ENCODE results near the gene GHSR.

GHSR gene, protein sequence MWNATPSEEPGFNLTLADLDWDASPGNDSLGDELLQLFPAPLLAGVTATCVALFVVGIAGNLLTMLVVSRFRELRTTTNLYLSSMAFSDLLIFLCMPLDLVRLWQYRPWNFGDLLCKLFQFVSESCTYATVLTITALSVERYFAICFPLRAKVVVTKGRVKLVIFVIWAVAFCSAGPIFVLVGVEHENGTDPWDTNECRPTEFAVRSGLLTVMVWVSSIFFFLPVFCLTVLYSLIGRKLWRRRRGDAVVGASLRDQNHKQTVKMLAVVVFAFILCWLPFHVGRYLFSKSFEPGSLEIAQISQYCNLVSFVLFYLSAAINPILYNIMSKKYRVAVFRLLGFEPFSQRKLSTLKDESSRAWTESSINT

DNA sequence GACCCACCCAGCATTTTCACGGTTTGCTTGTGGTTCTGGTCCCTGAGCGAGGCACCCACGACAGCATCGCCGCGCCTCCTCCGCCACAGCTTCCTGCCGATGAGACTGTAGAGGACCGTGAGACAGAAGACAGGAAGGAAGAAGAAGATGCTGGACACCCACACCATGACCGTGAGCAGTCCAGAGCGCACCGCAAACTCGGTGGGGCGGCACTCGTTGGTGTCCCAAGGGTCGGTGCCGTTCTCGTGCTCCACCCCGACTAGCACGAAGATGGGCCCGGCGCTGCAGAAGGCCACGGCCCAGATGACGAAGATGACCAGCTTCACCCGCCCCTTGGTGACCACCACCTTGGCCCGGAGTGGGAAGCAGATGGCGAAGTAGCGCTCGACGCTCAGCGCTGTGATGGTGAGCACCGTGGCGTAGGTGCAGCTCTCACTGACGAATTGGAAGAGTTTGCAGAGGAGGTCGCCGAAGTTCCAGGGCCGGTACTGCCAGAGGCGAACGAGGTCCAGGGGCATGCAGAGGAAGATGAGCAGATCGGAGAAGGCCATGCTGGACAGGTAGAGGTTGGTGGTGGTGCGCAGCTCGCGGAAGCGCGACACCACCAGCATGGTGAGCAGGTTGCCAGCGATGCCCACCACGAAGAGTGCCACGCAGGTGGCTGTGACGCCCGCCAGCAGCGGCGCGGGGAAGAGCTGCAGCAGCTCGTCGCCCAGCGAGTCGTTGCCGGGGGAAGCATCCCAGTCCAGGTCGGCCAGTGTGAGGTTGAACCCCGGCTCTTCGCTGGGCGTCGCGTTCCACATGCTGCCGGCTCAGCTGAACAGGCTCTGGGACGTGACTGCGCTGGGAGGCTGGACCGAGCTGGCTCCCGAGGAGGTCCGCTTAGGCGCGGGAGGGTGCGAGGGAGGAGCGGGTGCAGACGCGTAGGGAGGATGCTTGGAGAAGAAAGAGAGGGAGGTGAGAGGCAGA lies at the start of gene GHSR:
Gene GHSR (minus strand): TSS at position 846 of the 969 bp plus-strand sequence. CDS start 43 bp downstream, at position 803.
- no peak for DNase-seq (ENCODE audit: low read depth)

DNA sequence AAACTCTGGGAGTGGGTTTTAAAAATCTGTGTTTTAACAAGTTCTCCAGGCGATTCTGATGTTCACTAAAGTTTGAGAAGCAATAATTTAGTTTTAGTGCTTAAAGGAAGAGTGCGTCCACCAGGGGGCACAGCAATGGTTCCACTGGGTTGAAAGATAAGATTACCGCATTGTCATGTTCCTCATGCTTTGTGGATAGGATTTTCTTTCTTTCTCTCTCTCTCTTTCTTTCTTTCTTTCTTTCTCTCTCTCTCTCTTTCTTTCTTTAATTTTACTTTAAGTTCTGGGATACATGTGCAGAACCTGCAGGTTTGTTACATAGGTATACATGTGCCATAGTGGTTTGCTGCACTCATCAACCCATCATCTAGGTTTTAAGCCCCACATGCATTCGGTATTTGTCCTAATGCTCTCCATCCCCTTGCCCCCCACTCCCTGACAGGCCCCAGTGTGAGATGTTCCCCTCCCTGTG lies 42.0 kb upstream of the GHSR start:
- peak; percentile 54 for DNase-seq (ENCODE audit: low read depth)

DNA sequence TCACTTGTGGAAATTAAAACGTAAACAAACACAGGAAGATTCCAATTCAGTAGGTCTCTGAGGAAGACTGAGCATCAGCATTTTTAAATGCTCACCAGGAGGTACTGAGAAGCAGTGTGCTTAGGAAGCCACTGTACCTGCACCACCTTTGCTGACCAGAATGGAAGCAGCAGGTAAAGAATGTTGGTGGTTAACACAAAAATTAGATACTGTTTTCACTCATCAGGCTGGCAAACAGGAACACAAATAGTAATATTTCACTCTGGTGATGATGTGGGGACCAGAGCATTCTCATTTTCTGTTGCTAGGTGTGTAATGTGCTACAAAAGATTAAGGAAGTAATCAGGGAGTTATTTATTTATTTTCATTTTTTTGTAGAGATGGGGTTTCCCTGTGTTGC lies 29.9 kb upstream of the GHSR start:
- no peak for DNase-seq (ENCODE audit: low read depth)

DNA sequence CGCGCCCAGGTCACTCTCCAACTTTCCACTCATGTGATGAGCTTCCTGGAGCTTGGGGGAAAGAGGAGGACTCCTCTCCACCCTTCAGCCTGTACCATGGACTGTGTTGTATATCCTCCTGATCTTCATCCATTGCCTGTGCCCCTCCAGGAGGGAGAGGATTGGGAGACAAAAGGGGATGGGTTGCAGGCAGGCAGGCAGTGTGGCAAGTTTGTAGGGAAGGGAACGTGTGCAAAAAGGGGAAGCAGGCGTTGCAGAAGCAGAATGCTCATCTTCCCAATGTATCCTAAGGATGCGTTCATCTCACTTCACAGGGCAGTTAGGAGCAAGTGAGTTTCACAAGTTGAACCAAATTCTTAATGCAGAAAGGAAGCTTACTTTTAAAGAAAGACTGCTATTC lies 28.1 kb upstream of the GHSR start:
- no peak for DNase-seq (ENCODE audit: low read depth)

DNA sequence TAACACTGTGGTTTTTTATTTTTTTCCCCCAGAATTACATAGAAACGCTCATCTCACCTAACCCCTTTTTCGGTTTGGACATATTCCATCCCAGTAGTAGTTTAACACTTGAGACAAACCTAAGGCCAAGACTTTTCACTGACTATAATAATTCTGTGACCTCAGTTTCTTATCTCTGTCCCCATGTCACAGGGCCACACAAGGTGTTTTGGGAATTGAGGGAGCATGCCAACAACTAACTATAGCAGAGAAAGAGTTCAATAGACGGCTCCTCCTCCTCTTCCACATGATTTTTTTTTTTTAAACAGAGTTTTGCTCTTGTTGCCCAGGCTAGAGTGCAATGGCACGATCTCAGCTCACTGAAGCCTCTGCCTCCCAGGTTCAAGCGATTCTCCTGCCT lies 27.4 kb upstream of the GHSR start:
- no peak for DNase-seq (ENCODE audit: low read depth)

DNA sequence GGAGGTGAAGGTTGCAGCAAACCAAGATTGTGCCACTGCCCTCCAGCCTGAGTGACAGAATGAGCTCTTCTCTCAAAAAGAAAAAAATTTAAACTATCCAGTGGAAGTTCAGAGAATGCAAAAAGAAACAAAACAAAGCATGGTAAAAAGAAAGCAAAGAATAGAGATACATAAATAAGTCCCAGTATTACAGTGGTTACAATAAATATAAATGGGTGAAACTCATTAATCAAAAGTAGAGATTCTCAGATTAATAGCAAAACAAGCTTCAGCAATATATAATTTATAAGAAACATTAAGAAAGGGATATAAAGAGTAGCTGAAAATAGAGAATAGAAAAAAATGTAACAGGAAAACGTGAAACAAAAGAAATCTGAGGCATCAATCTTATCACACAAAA lies 23.6 kb upstream of the GHSR start:
- DNase-seq (ENCODE audit: low read depth) = no peak

DNA sequence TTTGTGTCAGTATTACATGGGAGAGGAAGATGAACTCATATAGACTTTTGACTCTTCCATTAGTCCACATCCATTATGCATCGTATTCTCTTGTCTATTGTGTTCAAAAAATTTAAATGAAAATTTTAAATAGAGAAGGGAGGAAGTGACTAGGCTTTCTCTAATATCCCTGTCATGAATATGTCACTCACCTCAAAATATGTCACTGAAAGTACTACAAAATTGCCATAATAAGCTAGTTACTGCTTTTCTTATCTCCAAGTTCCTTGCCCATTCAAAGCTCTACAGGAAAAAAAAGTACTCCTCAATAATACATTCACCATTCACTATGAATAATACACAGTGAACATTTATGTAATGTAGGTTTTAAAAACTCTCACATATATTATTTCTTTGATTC lies 22.3 kb upstream of the GHSR start:
- DNase-seq (ENCODE audit: low read depth) = no peak

DNA sequence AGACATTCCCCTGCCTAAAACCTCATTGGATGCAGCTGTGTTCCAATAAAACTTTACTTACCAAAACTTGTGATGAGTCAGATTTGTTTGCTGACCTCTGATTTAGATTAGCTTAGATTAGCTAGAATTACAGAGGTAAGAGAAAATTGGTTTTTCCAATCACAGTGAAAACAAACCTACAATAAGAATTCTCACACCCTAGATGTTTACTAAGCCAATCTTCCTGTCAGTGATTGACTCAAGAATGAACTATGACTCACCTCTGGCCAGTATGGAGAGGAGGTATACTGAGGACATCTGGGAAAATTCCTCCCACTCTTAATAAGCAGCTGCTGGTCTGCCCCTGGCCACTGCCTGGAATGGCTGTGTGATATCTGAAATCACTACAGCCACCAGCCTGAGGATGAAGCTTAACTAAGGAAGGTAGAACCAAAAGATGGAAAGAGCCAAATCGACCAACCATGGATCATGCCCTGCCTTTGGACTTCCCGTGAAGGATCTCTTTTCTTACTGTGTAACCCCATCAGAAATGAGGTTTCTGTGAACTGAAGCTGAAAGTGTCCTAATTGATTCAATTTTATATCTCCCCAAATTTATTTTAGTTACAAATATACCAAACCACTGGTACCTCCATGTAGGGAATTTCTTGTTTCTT lies 19.0 kb upstream of the GHSR start:
- no peak for DNase-seq (ENCODE audit: low read depth)

DNA sequence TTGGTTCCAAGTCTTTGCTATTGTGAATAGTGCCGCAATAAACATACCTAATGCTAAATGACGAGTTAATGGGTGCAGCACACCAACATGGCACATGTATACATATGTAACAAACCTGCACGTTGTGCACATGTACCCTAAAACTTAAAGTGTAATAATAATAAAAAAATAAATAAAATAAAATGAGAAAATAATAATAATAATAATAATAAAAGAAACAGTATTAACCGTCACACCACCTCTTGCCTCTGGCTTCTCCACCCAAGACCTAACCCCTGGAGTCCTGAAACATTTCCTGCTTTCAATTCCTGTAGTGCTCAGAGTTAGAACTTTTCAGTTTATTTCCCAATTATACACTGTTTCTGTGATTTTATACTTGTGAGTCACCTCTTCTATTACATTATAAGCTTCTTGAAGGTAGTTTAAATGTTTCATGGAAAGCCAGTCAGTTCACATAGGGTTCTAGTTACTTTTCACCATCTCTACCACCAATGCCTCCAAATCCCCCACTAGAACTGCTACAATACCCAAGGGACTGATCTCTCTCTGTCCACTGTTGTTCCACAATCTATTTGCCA lies 18.4 kb upstream of the GHSR start:
- DNase-seq (ENCODE audit: low read depth) = no peak

DNA sequence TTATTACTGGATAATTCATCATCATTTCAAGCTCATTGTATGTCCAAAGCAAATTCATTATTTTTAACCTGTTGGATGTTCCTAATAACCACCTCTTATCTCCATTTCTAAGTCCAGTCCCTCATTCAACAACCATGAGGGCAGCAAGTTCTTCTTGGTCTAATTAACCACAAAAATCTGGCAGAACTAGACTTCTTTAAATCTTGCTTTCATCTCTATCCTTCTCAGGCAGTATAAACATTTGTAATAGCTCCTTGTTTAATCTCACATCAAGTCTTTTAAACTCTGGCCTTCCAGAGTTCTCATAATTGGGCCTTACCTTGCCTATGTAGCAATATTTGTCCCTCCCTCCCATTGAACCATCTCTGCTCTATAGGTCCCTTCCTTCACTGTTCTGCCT lies 17.0 kb upstream of the GHSR start:
- no peak for DNase-seq (ENCODE audit: low read depth)

DNA sequence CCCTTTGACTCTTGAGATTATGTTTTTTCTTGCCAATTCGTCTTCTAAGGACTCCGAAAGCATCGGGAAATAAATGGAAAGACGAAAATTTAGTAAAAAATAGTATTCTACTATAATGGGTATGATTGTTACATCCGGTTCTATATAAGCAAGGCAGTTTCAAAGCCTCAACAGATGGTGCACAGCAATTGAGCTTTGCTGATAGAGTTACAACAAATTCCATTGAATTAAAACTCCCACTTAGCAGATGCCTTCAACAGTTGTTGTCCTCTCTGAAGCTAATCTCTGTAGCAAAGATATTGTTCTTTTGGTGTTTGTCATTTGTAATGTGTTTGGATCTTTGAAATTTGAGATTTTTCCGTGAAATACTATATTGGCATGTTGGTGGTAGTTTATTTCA lies 16.1 kb upstream of the GHSR start:
- no peak for DNase-seq (ENCODE audit: low read depth)

DNA sequence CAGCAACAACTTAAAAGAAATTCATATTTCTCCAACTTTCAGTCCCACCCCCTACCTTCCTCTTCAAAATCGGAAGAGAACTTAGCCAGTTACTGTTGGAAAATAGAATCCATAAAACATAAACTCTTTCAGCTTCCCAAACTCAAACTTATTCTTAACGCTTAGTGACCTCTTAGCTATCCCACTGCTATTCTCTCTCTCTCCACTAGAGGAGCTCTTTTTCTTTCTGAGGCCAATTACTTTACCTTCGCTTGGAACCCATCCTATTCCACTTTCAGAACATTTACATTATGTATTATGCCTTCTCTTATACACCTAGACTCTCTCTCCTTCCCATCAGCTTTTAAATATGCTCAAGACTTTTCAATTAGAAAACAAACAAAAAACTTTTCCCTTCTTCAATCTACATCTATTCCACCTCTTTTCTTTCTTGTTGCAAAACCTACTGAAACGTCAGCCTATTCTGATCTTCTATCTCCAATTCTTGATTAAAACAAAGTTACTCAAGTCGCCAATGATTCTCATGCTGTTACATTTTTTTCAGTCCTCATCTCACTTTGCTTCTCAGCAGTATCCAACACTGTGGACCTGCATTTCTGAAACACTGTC lies 13.4 kb upstream of the GHSR start:
- no peak for DNase-seq (ENCODE audit: low read depth)

DNA sequence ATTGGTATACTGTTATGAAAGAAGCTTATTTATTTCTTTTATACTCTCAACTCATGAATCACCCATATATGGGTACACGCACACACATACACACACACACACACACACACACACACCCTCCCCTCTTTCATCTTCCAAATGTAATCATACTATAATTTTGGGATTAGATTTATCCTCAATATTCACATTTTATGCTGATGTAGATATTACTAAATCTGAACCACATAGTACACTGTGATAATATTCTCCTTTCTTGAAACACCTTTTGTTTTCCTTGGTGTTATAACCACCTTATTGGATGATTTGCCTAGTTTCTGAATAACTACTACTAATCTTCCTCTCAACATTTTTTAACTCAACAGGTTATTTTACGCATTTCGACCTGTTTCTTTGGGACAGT lies 8.1 kb upstream of the GHSR start:
- no peak for DNase-seq (ENCODE audit: low read depth)

DNA sequence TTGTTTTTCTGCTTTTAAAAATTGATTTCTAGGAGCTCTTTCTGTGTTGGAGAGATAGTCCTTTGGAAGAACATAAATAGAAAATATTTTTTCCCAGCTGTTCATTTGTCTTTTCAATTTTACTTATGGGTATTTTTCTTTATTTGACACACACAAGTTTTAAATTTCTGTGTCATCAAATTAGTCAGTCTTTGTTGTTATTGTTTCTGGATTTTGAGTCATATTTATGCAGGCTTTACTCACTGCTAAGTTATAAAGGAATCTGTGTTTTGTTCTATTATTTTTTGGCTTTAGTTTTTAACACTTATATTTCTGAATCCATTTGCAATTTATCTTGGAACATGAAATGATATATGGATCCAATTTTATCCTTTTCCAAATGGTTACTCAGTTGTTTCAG lies 5.9 kb upstream of the GHSR start:
- DNase-seq (ENCODE audit: low read depth) = no peak

DNA sequence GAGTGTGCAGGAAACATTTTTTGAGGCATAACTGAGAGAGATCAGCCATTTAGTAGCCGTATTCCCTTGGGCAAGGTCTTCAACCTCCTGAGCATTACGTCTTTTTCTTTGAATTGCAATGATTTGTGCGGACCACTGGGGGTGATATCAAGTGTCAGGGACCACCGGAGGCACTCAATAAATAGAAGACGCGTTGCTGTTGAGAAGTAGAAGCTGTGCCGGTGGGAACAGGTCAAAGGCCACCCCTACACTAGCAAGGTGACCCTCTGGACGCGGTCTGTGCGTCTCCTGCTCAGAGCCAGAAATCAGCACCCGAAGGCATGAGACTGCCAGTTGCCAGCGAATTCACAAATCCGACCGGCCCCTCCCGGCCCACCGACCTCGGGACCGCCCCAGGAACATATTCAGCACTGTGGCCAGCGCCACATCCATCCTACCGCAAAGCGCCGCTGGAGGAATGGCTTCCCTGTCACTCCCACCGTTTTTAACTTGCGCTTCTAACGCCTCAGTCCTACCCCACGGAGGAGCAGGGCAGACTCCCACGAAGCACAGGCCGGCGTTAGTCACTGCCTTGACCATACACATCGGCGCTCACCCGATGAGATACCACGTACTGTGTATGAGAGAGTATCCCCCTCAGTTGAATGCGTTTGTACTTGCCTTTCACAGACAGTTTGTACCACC lies 1.4 kb upstream of the GHSR start:
- DNase-seq (ENCODE audit: low read depth) = no peak

DNA sequence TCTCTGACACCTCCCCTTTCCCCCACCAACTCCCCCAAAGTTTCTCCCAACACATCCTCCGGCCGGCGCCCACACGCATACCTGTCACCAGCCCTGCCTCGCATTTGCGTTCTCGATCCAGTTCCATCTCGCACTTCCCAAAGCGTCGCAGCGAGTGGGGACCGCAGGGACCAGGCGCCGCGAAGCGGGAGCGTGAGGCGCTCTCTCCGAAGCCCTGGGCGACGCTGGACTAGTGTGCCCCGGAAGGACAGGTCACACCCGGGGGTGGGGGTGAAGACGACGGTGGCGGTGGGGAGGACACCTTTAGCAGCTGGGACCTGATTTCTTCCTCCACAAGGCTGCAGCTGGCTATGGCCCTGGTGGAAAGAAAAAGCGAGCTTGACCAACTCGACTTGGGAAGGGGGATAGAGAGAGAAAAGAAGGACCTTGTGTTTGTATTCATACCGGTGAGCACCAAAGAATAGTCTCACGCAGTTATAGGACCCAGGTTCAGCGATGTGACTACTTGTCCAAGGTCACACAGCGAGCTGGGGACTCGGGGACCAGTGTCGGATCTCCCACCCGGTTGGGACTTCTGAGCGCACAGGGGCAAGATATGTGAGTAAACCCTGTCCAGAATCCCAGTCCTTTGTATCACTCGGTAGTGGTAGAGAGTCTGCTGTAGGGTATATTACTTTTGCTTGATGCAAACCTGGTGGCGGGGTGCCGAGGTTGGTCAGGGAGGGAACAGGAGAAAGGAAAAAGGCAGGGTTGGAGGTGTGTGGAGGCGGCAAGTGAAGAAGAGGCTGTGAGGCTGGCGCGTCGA lies 607 bp upstream of the GHSR start:
- DNase-seq (ENCODE audit: low read depth) = no peak

DNA sequence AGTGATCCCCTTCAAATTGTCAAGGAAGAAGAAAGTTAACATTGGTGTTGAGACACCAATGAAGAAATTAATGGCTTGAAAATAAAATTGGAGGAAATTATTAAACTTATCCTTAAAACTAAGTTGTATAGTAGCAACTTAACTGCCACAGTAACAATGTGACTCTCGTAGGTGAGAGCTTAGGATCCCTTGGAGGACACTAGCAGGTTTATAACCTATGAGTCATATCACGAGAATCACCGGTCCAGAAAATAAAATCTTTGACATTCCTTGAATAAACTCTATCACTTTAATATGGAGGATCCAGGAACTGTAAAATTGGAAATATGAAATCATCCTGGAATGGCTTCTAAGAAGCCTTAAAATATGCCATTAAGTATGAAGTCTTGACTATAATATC lies 2.1 kb downstream of the GHSR start:
- no peak for DNase-seq (ENCODE audit: low read depth)

DNA sequence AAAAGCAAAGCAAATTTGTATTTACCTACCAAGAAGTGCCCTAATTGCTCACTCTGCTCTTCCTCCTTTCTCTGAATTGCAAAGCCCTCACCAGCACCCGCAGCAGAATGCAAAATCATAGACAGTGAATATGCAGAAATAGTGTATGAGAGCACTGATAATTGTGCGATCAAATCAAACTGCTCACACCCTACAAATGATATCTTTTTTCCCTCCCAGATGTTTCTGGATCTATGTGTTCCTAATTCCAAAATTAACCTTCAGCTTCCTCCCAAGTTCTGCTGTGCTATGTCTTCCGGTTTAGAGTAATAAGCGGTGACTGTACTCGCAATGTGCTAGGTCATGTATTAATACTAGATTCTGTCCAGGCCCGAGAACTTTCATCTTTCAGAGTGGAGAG lies 3.4 kb downstream of the GHSR start:
- DNase-seq (ENCODE audit: low read depth) = no peak

DNA sequence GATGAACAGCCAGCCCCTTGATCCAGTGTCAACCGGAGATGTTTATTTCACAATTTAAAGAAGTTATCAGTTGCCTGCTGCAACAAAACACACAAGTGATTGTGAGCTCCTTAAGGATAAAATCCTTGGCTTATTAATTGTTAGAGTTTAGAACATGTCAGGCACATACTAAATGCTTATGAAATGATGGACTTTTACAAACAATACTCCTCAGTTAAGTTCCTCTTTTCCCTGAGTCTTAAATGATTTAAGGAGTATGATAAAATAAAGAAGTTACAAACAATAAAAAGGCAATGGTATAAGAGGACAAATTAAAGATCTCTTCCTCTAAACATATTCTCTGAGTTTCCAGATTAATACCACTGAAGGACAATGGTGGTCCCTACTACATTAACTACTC lies 5.7 kb downstream of the GHSR start:
- no peak for DNase-seq (ENCODE audit: low read depth)

DNA sequence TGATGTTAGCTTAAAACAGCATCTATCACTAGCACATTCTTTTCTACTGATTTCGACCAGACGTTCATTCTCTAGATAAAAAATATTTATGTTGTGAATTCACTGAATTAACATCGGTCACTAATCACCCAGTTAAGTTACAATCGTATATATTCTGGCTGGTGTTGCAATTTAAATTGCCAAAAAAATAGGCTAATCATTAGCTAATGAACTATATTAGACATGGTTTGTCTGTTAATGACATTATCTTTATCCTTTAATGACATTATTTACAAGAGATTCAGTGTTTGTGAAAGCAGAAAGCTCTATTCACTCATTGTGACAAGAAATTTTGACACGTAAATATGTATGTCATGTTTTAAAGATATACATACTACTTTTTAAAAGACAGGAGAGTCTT lies 6.7 kb downstream of the GHSR start:
- no peak for DNase-seq (ENCODE audit: low read depth)
